ENCODE results near the gene BMP5. TPM values are rescaled to one million over a fixed set of nuclear protein-coding genes. Genes with fewer than 3 reads are reported as not detected.

The BMP5 gene
- total RNA-seq, 1 donor from 2014 or later, result 13.3 TPM

DNA sequence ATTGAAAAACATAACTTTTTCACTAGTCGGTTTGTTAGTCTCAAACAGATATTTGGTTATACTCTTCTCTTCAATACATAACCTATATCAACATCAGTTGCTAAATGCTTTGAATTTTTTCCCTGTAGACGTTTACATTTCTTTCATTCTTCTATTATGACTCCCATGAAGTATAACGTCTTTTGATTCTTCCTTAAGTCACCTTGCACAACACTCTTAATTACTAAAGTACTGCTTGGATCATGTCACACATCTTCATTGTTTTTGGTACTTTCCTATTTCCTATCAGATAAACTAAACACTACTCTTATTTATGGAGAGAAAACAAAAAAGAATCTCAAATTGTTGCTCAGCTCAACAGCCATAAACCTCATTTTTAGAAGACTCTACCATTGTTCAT lies 23.0 kb upstream of the BMP5 start:
- H3K4me3 ChIP-seq, result no peak overlapping the region
- intact Hi-C loops (cut with DNase I), result no loop called here
- H3K27me3 ChIP-seq (ENCODE audit: low read depth), result no peaks in the 10 kb centered on the region
- no peak overlapping the region for H3K27ac ChIP-seq
- no peaks in the 10 kb centered on the region for H3K36me3 ChIP-seq
- TF ChIP-seq, protein P1, sequence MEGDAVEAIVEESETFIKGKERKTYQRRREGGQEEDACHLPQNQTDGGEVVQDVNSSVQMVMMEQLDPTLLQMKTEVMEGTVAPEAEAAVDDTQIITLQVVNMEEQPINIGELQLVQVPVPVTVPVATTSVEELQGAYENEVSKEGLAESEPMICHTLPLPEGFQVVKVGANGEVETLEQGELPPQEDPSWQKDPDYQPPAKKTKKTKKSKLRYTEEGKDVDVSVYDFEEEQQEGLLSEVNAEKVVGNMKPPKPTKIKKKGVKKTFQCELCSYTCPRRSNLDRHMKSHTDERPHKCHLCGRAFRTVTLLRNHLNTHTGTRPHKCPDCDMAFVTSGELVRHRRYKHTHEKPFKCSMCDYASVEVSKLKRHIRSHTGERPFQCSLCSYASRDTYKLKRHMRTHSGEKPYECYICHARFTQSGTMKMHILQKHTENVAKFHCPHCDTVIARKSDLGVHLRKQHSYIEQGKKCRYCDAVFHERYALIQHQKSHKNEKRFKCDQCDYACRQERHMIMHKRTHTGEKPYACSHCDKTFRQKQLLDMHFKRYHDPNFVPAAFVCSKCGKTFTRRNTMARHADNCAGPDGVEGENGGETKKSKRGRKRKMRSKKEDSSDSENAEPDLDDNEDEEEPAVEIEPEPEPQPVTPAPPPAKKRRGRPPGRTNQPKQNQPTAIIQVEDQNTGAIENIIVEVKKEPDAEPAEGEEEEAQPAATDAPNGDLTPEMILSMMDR (IDR thresholded peaks at IDR 0.05), result no peak
- DNase-seq (no peak), ATAC-seq (no peak)
- H3K4me1 ChIP-seq, result no peaks in the 10 kb centered on the region
- no peaks in the 10 kb centered on the region for H3K9me3 ChIP-seq

DNA sequence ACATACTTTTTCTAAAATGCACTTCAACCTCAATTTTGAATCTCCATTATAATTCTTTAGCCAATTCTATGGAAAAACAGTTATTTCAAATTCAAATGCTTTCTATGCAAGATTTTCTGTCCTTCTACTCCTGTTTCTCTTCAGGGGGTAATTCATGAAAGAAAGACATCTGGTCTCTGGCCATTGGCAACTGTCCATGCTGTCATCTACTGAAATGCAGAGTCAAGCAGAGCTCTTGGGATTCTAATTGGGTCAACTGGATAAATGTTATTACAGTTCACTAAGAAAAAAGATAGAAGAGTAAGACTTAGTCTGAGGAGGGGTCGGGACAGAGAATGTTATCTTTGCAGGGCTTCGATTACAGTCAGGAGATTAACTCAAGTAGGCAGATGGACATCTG lies 22.0 kb upstream of the BMP5 start:
- Histone ChIP-seq H3K27ac (no peak overlapping the region), H3K4me3 (no peak overlapping the region), H3K27me3 (ENCODE audit: low read depth) (no peaks in the 10 kb centered on the region), H3K9me3 (no peaks in the 10 kb centered on the region), H3K4me1 (no peaks in the 10 kb centered on the region), H3K36me3 (no peaks in the 10 kb centered on the region)
- no peak for DNase-seq
- TF ChIP-seq, protein P1 (IDR thresholded peaks at IDR 0.05), result no peak
- intact Hi-C loops (cut with DNase I), result no loop called here
- ATAC-seq, result no peak

DNA sequence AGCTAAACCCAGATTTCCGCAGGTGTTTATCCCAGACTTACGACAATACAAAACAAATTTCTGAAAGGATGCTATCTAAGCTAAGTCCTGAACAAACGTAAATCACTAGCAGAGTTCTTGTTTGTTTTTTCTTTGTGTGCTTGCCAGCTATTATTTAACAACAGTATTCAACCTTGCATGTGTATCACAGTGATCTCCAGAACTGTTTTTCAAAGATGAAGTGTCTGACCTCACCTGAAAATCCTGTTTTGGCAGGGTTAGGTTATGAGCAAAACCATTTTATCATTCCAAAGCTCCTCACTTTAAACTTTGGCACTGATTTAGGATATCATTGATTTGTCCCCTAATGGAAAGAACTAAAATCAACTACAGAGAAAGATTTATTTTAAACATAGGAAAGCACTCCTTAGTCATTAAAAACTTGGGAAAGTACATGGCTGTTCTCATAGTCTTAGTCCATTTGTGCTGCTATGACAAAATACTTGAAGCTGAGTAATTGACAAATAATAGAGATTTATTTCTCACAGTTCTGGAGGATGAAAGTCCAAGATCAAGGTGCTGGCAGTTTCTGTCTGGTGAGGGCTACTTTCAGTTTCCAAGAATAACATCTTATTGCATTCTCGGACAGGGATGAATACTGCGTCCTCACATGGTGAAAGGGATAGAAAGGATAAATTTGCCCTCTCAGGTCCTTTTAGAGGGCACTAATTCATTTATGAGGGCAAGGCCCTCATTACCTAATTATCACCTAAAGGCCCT lies 20.8 kb upstream of the BMP5 start:
- H3K27ac ChIP-seq, result no peak overlapping the region
- ATAC-seq (no peak), DNase-seq (no peak)
- H3K4me1 ChIP-seq, result no peaks in the 10 kb centered on the region
- TF ChIP-seq, protein P1 (IDR thresholded peaks at IDR 0.05), result no peak
- no peaks in the 10 kb centered on the region for H3K27me3 ChIP-seq (ENCODE audit: low read depth)
- intact Hi-C loops (cut with DNase I), result no loop called here
- no peaks in the 10 kb centered on the region for H3K9me3 ChIP-seq
- no peak overlapping the region for H3K4me3 ChIP-seq
- no peaks in the 10 kb centered on the region for H3K36me3 ChIP-seq

DNA sequence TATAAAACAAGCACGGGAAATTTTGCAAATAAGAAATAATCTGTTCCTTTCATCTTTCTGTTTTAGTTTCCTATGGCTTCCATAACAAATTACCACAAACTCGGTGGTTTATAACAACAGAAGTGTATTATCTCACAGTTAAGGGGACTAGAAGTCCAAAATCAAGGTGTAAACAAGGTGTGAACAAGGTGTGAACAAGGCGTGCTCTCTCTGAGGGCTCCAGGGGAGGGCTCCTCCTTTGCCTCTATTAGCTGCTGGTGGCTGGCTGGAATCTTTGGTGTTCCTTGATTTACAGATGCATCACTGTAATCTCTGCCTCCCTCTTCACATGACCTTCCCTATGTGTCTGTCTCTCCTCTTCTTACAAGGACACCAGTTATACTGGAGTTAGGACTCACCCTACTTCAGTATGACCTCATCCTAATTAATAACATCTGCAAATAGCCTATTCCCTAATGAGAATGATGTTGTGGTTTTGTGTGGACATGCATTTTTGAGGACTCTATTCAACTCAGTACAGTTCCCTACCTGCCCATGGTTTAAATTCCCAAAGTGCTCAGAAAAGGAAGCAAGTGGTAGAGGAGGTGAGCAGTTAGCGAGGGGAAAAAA lies 17.5 kb upstream of the BMP5 start:
- Histone ChIP-seq H3K36me3 (no peaks in the 10 kb centered on the region), H3K27ac (no peak overlapping the region), H3K4me3 (no peak overlapping the region), H3K27me3 (ENCODE audit: low read depth) (no peaks in the 10 kb centered on the region), H3K4me1 (no peaks in the 10 kb centered on the region), H3K9me3 (no peaks in the 10 kb centered on the region)
- intact Hi-C loops (cut with DNase I), result no loop called here
- TF ChIP-seq, protein P1 (IDR thresholded peaks at IDR 0.05), result no peak
- DNase-seq (no peak), ATAC-seq (no peak)

DNA sequence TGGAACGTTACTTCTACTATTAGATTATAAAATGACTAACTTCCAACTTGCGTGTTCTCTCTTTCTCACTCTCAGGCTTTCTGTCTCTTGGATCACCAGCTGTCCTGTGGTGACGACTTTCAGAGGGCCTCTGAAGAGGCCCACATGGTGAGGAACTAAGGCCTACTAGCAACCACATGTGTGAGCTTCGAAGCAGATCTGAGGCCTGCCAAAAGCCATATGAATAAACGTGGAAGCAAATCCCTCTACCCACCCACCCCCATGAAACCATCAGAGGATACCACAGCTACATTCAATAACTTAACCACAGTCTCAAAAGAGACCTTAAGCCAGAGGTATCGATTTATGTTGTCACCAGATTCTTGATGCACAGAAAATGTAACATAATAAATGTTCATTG lies 13.5 kb upstream of the BMP5 start:
- H3K27ac ChIP-seq, result no peak overlapping the region
- intact Hi-C loops (cut with DNase I), result no loop called here
- no peak for DNase-seq
- TF ChIP-seq, protein P1 (IDR thresholded peaks at IDR 0.05), result no peak
- H3K27me3 ChIP-seq (ENCODE audit: low read depth), result no peaks in the 10 kb centered on the region
- no peak overlapping the region for H3K4me3 ChIP-seq
- no peak for ATAC-seq
- H3K36me3 ChIP-seq, result no peaks in the 10 kb centered on the region
- H3K9me3 ChIP-seq, result no peaks in the 10 kb centered on the region
- no peaks in the 10 kb centered on the region for H3K4me1 ChIP-seq

Data from lower lobe of right lung (tissue), 2 donors.